ENCODE results near the gene AP3B1.
A peak's percentile ranks its signal among the peaks of the same experiment; 100 is the strongest.

The AP3B1 gene

GRCh38 chr5:78019744-78020143, 274.8 kb downstream of the AP3B1 start:
- no peak for TF ChIP-seq CTCF (conservative IDR thresholded peaks at IDR 0.05)
- no peak for TF ChIP-seq ZFX (IDR thresholded peaks at IDR 0.05)
- no peak overlapping the region for H3K27ac ChIP-seq

GRCh38 chr5:78016863-78017529, 277.5 kb downstream of the AP3B1 start:
- H3K27ac ChIP-seq = no peak overlapping the region
- TF ChIP-seq ZFX (IDR thresholded peaks at IDR 0.05) (no peak), CTCF (conservative IDR thresholded peaks at IDR 0.05) (no peak)

GRCh38 chr5:78009937-78010527, 284.5 kb downstream of the AP3B1 start:
- no peak for TF ChIP-seq CTCF (conservative IDR thresholded peaks at IDR 0.05)
- TF ChIP-seq ZFX (IDR thresholded peaks at IDR 0.05) = no peak
- H3K27ac ChIP-seq = no peak overlapping the region

GRCh38 chr5:78008356-78008967, 286.0 kb downstream of the AP3B1 start:
- H3K27ac ChIP-seq = no peak overlapping the region
- TF ChIP-seq CTCF (conservative IDR thresholded peaks at IDR 0.05) = peak; percentile 99
- TF ChIP-seq ZFX (IDR thresholded peaks at IDR 0.05) = no peak

GRCh38 chr5:78007233-78007632, 287.3 kb downstream of the AP3B1 start:
- H3K27ac ChIP-seq = no peak overlapping the region

GRCh38 chr5:78006449-78006848, 288.0 kb downstream of the AP3B1 start:
- TF ChIP-seq ZFX (IDR thresholded peaks at IDR 0.05) (no peak), CTCF (conservative IDR thresholded peaks at IDR 0.05) (no peak)

More at GRCh38 chr5:78007233-78007632, 287.3 kb downstream of the AP3B1 start:
- TF ChIP-seq CTCF (conservative IDR thresholded peaks at IDR 0.05) (no peak), ZFX (IDR thresholded peaks at IDR 0.05) (no peak)

More at GRCh38 chr5:78006449-78006848, 288.0 kb downstream of the AP3B1 start:
- no peak overlapping the region for H3K27ac ChIP-seq

All from C4-2B (cell line).